T-helper 1 cell (primary cell): Measurements from ENCODE around the gene FGF18.

ENCODE experiments used
- DNase-seq, 5 donors: peaks; one replicate each; pipeline ENCODE4 v3.0.0-alpha.2; 2012 to 2020

Gene FGF18

DNA sequence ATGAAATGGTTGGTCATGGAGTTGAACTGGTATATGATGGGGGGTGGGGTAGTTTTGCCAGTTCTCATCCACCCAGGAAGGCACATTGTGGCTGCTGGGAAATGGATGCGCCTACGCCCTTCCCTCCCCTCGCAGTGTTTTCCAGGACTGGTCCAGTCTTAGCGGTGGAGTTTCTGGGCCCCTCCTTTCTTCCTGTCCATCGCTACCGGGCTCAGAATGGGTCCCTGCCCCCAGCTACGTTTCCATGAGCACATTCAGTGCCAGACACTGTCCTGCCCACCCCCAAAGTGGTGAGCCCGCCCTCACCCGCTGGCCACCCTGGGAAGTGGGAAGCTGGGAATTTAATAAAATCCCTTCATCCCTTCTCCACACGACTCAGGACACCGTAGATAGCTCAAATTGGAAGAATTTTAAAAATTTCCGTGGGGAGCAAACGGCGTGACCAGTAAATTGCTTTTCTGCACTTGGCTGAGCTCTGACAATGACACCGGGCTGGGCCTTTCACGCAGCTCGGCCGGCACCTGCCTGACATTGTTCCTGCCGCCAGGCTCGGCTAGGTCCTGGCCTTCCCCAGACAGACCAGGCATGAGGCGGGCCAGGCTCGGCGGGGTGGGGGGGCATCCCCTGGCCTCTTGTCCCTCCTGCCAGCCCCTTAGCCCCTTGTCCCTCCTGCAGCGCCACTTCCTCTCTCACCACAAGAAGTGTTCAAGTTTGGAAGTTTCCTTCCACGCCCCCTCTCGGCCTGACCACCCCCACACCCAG is 3.6 kb downstream of the FGF18 start:
- no peak for DNase-seq

DNA sequence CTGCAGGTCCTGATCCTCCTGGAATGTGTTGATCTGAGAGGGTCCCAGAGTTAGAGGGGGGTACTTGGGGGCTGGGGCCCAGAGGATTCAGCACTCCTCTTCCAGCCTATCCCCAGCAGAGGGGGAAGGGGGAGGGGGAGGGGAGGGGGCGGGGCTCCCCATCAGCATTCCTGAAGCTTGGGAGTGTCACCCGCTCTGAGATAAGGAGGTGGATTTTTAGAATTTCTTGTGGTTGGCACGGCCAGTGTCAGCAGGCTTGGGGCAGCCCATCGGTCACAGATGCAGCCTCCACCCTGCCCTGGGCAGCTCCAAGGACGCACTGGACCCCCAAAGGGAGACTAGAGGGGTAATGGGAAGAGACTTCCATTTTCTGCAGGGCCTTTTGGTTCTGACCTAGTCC is 5.3 kb downstream of the FGF18 start:
- DNase-seq: no peak

DNA sequence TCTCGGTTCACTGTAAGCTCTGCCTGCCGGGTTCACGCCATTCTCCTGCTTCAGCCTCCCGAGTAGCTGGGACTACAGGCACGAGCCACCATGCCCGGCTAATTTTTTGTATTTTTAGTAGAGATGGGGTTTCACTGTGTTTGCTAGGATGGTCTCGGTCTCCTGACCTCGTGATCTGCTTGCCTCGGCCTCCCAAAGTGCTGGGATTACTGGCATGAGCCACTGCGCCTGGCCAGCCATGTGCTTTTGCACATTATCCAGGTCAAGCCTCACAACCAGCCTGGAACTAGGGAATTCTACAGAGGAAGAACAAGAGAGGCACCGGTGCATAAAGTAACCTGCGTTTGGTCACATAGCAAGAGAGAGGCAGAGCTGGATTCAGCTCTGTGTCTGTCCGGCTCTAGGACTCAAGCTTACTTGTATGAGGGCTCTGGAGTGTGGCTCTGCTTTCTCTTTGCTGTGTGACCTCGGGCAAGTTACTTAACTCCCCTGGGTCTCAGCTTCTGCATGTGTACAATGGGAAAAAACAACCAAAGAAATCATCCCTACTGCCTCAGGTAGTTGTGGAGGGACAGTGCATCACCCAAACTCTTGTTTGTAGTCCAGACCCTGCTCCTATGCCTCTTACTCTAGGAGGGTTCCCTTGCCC is 6.3 kb downstream of the FGF18 start:
- no peak for DNase-seq

DNA sequence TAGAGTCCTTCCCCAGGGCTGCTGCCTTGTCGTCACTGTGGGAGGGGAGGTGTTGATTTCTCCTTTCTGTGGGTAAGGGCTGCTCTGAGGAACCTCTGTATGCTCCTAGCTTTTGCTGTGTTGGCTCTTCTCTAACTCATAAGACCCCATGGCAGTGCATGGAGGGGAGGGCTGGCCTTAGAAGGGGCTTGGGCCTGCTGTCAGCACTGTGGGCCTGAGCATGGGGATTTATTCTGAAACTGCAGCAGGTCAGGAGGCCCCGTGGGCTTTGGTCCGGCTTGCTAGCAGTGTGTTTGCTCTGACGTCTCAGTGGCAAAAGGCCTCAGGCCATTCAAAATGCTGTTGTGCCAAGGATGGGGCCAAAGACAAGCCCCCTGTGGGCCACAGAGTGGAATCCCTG is 6.8 kb downstream of the FGF18 start:
- DNase-seq: no peak

DNA sequence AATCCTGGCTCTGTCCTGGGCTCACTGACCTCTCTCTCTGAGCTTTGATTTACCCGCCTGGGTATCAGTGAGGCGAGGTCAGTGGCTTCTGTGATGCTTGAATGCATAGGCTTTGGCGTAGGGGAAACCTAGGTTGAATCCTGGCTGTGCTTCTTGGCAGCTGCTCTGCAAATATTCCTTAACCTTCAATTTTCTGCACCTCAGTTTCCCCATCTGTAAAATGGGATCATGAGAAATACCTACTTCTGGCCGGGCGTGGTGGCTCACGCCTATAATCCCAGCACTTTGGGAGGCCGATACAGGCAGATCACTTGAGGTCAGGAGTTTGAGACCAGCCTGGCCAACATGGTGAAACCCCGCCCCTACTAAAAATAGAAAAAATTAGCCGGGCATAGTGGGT is 7.2 kb downstream of the FGF18 start:
- no peak for DNase-seq

DNA sequence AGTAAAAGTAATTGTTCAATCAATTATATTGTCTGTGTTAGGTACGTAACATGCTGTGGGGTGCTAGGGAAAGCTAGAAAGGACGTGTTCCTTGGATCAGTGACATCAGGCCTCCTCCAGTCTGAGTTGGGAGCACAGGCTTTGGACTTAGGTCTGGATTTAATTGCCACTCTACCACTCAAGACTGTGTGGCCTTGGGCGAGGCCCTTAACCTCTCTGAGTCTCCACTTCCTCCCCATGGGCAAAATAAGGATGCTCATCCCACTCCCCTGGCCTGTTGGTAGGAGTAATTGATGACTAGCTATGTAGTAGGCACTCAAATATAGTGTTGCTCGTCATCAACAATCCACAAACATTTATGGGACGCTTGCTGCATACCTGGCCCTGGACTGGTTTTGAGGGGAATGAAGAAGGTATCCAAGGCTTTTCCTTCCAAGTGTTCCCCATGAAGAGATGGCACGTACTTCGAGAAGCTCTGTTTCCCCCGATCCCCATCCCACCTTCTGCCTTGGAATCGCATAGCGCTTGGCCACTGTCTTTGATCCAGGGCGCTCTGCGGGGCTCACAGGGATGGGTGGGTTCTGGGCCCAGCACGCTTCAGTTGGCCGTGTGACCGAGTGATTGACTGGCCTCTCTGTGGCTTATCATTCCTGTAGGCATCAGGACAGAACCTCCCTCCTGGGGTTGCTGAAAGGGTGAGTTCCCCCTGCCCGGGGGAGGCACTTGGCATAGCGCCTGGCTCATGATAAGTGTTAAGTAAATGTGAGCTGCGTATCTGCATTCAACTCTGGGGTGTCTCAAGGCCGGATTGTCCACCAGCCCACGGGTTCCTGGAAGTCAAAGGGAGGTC is 8.1 kb downstream of the FGF18 start:
- DNase-seq: no peak

DNA sequence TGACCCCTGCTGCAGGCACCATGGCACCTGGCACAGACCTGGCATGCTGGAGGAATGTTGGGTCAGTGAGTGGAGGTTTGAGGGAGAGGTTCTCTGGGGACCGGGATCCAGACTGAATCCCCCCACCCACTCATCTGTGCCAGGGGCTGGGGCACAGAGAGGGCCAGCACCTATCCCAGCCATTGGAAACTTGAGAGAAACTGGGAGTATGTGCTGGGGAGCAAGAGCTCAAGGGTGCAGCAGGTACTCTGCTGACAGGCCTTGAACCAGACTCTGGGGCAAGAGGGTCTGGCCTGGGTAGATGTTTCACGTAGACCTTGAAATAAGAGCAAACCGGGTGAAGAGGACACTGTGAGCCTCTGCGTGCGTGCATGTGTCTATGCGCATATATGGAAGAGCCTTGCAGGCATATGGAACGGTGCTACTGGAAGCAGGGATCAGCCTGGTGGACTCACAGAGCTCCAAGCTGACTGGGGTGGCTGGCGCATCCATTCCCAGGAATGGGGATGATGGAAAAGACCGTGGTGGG is 8.8 kb downstream of the FGF18 start:
- DNase-seq: no peak

DNA sequence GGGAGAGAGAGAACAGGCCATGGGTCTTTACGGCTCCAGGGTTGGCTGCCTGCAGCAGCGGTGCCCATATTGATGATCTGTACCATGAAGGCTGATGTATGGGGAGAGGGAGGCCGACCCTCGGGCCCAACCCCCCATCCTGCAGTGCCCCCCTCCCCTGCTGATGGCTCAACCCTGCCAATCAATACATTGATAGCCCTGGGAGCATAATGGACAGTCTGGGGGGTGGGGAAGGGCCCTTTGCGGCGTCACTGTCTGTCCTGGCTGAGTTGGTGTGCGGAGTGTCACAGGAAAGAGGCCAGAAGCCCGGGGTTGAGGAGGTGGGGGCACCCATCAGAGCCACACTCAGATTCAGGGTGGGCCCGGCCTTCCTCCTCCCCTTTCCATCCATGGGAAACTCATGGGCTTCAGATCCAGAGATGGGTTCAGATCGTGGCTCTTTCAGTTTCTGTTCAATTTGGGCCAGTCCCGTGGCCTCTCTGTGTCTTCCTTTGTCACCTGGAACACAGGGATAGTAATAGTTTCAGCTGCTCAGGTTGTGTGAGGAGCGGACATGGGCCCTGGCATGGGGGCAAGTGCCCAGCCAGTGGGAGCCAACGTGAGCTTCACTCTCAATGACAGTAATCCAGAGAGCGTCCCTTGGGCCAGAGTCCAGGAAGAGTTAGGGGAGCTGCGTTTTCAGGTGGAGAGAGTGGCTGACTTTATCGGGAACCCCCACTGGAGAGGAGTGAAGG is 9.5 kb downstream of the FGF18 start:
- DNase-seq: no peak

DNA sequence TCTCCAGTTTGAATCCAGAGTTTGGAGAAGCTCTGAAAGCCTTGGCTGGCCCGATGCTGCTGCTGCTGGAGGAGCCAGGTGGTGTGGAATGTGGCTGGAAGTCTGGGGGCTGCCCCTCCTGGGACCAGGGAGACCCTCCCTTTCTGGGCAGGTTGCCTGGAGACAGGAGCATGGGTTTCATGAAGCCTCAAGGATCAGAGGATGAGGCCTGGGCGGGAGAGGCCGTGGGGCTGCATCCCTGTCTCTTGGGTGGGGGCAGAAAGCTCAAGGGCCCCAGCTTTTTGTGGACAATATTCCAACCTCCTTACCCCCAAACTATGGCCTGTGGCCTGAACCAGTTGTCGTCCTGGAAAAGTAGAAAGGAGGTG is 10.1 kb downstream of the FGF18 start:
- no peak for DNase-seq

DNA sequence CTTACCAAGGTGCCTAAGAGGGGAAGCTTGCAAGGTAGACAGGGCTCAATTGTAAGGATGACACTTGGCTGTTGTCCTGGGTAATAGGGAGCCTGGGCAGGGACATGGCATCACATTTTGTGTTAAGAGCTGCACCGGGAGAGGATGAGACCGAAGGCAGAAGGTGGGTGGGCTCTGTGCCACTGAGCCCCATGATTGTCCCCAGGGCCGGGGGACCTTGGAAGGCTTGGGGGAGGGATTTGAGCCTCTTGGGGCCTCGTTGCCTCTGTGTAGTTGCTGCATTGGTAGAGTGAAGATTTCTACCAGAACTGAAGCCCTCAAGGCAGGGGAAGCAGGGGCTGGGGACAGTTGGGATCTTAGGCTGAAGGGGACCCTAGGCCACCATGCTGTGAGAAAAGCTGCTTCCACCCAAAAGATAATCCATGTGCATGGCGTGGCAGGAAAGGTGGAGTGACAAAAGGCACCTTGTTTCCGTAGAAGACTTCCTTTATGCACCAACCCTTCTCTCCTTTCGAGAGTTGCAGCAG is 11.9 kb downstream of the FGF18 start:
- DNase-seq: no peak

DNA sequence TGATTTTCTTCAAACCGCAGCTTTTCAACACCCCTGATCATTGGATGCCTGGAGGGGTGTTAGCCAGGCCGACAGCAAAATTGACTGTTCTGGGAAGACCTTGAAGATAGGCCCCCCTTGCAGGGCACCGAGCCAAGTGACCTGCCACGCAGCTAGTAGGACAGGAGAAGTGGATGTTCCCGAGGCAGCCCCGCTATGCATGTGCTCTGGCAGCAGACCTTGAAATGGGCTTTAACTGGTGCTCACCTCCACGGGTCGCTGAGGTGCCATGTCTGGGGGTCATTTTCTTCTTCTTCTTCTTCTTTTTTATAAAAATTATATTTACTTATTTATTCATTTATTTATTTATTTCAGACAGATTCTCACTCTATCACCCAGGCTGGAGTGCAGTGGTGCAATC is 12.6 kb downstream of the FGF18 start:
- DNase-seq: no peak

DNA sequence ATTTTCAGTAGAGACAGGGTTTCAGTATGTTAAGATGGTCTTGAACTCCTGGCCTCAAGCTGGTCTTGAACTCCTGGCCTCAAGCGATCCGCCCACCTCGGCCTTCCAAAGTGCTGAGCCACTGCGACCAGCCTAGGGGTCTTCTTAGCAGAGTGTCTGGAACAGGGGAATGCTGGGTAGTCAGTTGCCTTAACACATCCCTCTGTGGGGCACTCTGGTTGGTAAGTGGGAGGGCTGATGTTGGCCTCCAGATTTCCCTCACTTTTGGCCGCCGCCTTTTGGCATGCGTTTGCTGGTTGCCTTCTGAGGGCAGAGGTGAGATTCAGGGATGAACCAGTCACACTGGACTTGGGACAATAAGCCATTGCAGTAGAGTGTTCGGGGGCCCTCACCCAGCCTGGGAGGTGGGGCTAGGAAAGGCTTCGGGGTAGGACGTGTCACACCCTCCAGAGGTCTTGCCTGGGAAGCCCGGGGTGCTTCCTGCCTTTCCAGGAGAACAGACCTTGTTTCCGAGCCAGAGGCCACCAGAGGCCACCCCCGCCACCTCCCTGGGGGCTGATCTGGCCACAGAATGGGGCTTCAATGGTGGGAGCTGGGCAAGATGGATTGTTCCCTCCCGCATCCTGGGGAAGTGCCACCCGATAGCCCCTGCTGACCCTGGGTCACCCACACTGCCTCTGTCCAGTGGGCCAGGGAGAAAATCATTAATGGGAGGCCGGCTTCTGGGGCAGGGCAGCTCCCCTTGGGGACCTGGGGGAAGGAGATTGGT is 13.3 kb downstream of the FGF18 start:
- no peak for DNase-seq

DNA sequence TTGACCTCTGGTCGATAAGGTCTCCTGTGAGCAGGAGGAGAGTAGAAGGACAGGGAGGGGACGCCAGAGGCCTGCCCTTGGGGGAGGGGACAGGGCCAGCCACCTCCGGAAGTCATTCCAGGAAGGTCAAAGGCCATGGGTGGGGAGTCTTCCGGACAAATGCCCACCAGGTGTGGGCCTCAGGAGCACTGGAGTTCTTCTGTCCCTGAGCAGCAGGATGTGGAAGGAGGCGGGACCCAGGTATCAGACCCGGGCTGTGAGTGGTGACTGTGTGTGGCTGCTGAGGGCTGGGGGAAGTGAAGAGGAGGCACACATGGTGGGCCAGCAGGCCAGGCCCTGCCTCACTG is 13.9 kb downstream of the FGF18 start:
- DNase-seq: no peak

DNA sequence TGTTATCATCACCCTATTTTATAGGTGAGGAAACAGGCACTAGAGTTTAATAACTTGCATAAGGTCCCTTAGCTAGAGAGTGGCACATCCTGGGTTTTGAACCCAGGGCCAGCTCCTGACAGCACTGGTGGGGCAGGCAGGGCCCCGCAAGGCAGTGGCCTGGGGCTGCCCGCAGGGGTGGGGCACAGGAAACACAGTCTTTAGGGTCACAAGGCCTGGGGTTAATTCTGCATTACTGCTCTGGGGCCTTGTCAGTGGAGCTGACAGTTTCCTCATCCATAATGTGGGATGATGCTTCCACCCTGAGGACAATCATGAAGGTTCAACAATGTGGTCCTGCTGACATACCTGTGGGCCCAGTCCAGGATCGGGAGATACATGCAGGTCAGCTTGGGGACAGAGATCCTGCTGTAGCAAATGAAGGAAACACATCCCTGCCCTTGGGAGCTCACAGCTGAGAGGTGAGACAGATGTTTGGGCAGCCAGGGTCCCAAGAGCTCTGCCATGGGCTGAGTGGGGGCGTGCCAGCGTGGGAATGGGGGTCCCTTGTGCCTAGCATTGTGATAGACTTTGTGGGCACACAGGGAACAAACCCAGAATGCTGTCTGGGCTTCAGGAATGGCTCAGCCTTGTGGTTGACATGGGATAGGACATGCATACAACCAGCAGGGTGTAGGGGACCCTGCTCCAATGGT is 14.7 kb downstream of the FGF18 start:
- no peak for DNase-seq

DNA sequence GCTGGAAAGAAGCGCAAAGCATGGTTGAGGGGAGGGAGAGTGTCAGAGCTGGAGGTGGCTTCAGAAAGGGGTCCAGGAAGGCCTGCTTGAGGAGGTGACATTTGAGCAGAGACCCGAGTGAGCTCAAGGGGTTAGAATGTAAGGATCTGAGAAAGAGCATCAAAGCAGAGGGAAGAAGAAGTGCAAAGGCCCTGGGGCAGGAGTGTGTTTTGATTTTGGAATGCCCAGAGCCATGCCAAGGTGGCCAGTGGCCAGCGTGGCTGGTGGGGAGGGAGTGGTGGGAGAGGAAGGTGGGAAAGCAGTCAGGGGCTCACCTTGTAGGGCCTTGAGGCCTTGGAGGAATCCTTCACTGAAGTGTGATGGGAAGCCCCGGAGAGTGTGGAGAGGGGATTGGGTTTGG is 15.4 kb downstream of the FGF18 start:
- DNase-seq: no peak

DNA sequence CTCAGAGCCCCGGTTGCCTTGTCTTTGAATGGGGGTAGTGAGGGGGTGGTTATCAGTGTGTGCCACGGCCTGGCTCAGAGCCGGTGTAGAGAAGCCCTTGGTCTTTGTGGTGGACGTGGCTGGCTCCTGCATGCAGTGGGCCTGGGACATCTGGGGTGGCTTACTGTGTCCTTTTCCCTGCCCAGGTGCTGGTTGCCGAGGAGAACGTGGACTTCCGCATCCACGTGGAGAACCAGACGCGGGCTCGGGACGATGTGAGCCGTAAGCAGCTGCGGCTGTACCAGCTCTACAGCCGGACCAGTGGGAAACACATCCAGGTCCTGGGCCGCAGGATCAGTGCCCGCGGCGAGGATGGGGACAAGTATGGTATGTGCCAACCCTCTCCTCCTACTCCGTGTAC is 16.5 kb downstream of the FGF18 start:
- no peak for DNase-seq

DNA sequence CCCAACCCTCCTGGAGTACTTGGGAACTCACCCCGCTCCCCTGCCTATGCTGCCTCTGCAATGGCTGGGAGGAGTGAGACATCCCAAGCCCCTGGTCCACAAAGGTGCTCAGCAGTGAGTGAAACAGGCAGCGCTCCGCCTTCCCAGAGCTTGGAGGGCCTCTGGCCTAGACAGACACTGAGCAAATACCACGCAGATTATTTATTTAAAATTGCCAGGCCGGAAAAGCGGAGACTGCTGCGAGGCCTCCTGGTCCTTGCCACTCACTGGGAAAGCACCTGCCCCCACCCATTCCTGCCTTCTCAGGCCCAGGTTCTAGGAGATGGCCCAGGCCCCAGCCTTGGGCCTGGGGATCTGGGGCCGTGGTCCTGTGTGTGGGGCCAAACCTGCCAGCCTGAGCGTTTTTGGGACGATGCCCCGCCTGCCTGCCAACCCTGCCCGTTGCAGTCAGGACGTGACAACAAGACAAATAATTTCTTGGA is 17.4 kb downstream of the FGF18 start:
- no peak for DNase-seq

DNA sequence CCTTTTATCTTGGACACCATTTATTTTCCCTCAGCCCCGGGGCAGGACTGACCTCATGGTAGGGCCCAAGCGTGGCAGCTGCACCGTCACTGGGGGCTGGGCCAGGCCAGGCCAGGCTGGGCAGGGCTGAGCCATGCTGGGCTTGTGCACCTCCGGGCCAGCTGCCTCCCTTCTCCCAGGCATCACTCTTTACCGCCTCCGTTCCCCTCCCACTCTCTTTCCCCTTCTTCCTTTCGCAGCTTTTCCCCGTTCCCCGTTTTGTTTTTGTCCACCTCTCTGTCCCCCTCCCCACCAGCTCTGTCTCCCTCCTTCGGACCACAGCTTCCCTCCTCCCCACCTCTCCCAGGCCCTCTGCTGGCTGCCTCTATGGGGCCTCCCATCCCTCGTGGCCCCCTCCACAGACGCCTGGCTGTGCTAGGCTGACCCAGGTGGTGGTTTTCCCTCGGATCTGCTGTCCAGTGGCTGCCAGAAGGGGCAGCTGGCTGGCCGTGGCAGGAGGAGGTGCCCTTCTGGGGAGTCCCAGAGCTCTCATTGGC is 17.9 kb downstream of the FGF18 start:
- no peak for DNase-seq

DNA sequence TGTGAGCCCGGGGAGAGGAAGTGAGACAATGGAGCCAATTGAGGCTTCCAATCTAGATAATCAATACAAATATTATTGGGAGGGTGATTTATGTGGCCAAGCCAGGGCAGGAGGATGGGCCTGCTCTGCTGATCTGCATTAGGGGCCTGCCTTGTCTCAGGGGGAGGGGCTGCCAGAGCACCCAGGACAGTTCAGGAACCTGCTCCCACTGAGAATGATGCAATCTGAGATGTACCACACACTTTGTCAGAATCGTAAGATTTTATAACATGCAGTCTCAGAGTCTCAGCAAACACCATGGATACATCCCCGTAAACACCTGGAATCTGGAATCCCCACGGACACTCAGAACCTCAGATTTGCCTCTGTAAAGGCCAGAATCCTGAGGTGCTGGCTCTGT is 19.3 kb downstream of the FGF18 start:
- no peak for DNase-seq

DNA sequence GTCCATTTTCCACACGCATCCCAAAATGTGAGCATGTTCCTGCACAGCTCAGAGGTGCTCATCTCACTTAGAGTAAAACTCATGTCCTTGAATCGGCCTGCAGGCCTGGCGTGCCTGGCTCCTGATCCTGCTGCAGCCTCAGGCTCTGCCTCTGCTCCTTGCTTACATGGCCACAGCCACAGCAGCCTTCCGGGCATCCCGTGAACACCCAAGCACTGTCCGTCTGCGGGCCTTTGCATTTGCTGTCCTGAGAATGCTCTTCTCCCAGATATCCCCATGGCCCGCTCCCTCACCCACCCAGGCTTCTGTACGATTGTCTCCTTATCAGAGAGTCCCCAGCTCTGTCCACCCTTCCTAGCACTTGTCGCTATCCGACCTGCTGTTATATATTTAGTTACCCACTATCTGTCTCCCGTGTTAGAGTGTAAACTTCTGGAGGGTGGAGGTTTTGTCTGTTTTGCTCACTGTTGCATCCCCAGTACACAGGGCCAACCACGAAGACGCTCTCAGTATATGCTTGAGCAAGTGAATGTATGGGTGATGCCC is 21.9 kb downstream of the FGF18 start:
- no peak for DNase-seq
